ENCODE data around the gene REV3L.

Gene REV3L

DNA sequence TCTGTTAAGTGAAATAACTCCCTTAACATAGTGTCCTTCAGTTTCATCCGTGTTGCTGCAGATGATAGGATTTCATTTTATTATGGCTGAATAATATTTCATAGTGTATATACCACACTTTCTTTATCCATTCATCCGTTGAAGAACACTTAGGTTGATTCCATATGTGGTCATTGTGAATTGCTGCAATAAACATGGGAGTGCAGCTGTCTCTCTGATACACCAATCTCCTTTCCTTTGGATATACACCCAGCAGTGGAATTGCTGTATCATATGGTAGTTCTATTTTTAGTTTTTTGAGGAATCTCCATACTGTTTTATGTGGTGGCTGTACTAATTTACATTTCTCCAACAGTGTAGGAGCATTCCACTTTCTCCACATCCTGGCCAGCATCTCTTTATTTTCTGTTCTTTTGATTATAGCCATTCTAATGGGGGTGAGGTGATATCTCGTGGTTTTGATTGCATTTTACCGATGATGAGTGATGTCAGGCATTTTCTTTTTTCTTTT lies 202.5 kb downstream of the REV3L start:
- no peak for DNase-seq (ENCODE audit: low read depth)
- TF ChIP-seq, protein P1, sequence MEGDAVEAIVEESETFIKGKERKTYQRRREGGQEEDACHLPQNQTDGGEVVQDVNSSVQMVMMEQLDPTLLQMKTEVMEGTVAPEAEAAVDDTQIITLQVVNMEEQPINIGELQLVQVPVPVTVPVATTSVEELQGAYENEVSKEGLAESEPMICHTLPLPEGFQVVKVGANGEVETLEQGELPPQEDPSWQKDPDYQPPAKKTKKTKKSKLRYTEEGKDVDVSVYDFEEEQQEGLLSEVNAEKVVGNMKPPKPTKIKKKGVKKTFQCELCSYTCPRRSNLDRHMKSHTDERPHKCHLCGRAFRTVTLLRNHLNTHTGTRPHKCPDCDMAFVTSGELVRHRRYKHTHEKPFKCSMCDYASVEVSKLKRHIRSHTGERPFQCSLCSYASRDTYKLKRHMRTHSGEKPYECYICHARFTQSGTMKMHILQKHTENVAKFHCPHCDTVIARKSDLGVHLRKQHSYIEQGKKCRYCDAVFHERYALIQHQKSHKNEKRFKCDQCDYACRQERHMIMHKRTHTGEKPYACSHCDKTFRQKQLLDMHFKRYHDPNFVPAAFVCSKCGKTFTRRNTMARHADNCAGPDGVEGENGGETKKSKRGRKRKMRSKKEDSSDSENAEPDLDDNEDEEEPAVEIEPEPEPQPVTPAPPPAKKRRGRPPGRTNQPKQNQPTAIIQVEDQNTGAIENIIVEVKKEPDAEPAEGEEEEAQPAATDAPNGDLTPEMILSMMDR (conservative IDR thresholded peaks at IDR 0.05; ENCODE audit: low read depth, low read length) = no peak
- no peak overlapping the region for H3K4me3 ChIP-seq (ENCODE audit: low read length)

DNA sequence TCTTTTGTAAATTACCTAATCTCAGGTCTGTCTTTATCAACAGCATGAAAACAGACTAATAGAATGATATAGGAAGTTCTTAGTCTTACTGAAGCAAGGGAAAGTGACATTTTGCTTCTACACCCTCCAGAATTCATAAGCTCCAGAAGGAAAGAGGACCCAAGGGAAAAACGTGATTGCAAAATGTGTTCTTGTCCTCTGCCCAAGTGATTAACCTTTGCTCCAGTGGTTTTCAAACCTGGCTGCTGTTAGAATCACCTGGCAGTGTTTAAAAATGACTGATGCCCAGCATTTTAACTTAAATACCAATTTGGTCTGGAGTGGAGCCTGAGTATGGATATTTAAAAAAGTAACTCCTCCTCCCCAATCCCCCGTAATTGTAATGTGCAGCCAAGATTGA lies 204.3 kb downstream of the REV3L start:
- TF ChIP-seq, protein P1 (conservative IDR thresholded peaks at IDR 0.05; ENCODE audit: low read depth, low read length) = no peak
- no peak overlapping the region for H3K4me3 ChIP-seq (ENCODE audit: low read length)
- DNase-seq (ENCODE audit: low read depth) = no peak

DNA sequence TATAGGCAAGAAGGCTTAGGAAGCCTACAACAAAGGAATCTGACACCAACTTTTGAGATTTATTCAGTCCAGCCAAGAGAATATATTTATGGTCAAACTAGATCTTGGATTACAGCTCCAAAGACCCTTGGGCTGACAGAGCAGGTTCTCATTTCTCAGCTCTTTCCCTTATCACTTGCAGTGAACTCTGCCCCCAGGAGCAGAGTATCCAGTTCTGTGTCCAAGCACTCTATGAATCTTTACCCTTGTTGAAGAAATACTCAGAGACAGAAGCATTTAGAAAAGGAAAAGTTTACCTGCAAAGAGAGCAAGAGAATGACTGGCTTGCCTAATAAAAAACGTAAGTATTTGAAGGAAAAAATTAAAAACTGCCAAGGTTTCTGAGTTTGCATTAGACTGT lies 205.2 kb downstream of the REV3L start:
- TF ChIP-seq, protein P1 (conservative IDR thresholded peaks at IDR 0.05; ENCODE audit: low read depth, low read length) = no peak
- no peak for DNase-seq (ENCODE audit: low read depth)
- no peak overlapping the region for H3K4me3 ChIP-seq (ENCODE audit: low read length)

DNA sequence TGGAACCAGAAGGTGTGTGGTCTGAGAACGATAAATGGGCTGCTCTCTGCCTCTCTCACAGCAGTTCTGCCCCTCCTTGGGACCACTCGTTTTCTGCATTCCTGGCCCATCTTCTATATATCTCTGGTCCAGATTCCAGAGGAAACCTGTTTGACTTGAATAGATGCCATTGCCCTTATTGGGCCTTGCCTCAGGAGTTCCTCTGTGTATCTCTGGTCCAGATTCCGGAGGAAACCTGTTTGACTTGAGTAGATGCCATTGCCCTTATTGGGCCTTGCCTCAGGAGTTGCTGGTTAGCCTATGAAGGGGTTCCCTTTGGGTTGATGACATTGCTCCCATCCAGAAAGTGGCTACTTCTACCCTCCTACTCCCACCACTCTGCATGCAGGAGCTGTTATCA lies 206.3 kb downstream of the REV3L start:
- no peak for DNase-seq (ENCODE audit: low read depth)
- H3K4me3 ChIP-seq (ENCODE audit: low read length) = no peak overlapping the region
- TF ChIP-seq, protein P1 (conservative IDR thresholded peaks at IDR 0.05; ENCODE audit: low read depth, low read length) = no peak

DNA sequence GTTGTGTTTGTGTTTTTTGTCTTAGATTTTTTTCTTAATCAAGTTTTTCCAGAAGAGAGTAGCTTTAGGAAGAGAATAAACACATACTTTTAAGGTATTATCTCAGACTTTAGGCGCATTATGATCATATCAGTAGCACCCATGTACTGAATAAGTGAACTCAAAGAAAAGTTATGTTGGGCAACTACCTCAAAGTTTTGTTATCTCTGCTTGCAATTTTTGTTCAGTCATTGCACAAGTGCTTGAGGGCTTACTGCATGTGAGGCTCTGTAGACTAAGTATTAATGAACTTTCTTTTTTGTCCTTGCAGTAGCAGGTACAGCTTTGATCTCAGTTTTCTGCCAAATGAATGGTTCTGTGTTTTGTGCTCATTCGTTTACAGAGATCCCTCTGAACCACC lies 206.7 kb downstream of the REV3L start:
- no peak for DNase-seq (ENCODE audit: low read depth)
- TF ChIP-seq, protein P1 (conservative IDR thresholded peaks at IDR 0.05; ENCODE audit: low read depth, low read length) = no peak
- no peak overlapping the region for H3K4me3 ChIP-seq (ENCODE audit: low read length)

DNA sequence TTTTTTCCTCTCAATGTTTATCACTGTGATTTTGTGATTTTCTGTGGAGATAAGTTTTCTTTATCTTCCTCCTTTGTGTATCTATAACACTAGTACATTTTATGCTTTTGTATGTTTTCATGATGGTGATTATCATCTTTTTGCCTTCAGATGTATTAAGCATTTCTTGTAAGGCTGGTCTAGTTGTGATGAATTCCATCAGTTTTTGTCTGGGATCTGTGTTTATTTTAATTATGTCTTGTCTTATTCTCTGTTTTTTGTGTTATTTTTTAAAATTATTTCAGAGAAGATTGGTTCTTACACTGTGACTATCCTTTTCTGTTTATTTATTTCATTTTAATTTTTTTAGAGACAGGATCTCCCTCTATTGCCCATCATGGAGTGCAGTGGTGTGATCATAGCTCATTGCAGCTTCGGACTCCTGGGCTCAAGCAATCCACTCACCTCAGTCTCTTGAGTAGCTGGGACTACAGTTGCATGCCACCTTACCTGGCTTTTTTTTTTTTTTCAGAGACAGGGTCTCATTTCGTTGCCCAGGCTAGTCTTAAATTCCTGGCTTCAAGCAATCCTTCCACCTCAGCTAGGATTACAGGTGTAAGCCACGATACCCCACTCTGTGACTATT lies 208.3 kb downstream of the REV3L start:
- TF ChIP-seq, protein P1 (conservative IDR thresholded peaks at IDR 0.05; ENCODE audit: low read depth, low read length) = no peak
- H3K4me3 ChIP-seq (ENCODE audit: low read length) = no peak overlapping the region
- DNase-seq (ENCODE audit: low read depth) = no peak

DNA sequence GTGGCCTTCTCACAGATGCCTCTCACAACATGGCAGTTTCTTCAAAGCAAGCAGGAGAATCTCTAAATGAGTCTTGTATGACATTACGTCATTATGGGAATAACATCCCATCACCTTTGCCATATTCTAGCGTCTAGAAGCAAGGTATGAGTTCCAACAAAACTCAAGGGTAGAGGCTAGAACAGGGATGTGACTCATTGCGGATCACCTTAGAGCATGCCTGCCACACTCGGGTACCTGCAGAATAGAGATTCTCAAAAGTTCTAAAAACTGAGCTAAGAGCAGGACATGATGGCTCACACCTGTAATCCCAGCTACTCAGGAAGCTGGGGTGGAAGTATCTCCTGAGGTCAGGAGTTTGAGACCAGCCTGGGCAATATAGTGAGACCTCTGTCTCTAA lies 212.9 kb downstream of the REV3L start:
- DNase-seq (ENCODE audit: low read depth) = no peak
- TF ChIP-seq, protein P1 (conservative IDR thresholded peaks at IDR 0.05; ENCODE audit: low read depth, low read length) = no peak
- H3K4me3 ChIP-seq (ENCODE audit: low read length) = no peak overlapping the region
